ENCODE results near the gene AGL. TPM values are rescaled to one million over a fixed set of nuclear protein-coding genes. Genes with fewer than 3 reads are reported as not detected.
"Not testable (repeated sequence)": the region's sequence is repeated elsewhere in the genome, so short reads cannot be mapped to it uniquely, and the experiment has no call there.

The AGL gene
- total RNA-seq, 1 experiment from 2014 or later: 8.4 TPM

DNA sequence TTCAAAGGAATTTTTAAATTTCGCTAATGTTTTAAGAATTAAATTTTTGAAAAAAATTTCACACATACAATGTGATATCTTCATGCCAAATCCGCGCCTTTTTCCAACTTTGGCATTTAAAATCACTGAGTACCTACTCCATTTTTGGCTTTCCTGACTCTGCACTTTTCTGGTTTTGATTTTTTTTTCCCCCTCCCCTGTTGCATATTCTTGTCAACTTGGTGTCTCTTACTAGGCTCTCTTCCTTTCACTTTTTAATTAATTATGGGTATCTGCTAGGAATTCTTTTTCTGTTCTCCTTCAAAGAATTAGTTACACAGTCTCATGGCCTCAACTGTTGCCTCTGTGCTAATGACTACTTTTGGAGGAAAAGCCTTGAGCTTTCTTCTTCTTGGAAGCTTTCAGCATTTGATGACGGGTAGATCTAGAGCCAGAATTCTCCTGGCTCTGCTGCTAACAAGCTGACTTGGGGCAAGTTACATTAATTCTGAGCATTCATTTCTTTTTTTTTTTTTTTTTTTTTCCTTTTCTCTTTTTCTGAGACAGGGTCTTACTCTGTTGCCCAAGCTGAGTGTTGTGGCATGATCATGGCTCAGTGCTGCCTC is 1.8 kb downstream of the AGL start:
- no peak for DNase-seq (ENCODE audit: low read depth)

GRCh38 chr1:99852648-99853047 is 2.5 kb downstream of the AGL start:
- DNase-seq (ENCODE audit: low read depth): no peak

DNA sequence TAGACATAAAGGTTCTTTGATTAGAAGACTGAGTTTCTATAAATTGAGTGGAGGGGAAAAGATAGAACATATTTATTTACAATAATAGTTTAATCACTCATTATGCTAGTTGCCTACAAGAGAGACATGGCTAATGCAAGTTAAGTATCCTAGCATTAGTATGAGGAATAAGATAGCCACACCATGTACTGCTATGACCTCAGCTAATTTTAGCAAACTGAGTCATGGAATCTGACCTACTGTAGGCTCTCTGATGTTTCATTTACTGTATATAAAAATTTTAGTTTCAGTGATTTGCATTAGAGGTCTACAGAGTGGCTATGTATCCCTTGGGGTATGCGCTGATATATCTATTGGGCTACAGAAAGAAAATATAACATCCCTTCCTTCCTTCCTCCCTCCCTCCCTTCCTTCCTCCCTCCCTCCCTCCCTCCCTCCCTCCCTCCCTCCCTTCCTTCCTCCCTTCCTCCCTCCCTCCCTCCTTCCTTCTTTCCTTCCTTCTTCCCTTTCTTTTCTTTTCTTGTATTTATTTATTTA is 5.8 kb downstream of the AGL start:
- DNase-seq (ENCODE audit: low read depth): peak; percentile 21

DNA sequence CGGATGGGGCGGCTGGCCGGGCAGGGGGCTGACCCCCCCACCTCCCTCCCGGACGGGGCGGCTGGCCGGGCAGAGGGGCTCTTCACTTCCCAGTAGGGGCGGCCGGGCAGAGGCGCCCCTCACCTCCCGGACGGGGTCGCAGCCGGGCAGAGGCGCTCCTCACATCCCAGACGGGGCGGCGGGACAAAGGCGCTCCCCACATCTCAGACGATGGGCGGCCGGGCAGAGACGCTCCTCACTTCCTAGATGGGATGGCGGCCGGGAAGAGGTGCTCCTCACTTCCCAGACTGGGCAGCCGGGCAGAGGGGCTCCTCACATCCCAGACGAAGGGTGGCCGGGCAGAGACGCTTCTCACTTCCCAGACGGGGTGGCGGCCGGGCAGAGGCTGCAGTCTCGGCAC is 6.9 kb downstream of the AGL start:
- not testable (repeated sequence) for DNase-seq (ENCODE audit: low read depth)

DNA sequence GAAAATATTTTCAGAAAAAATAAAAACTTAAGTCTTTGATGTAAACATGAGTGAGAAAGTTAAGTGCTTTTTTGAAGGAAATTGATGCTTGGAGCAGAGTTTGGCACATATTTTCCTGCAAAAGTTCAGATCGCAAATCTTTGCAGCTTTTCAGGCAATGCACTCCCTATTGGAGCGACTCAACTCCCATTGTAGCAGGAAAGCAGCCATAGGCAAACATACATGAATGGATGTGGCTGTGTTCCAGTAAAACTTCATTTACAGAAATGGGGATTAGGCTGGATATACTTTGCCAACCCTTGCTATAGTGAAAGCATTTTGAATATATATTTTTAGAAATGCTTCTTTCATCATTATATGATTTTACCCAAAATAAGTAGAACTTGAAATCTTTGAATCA is 8.1 kb downstream of the AGL start:
- no peak for DNase-seq (ENCODE audit: low read depth)

DNA sequence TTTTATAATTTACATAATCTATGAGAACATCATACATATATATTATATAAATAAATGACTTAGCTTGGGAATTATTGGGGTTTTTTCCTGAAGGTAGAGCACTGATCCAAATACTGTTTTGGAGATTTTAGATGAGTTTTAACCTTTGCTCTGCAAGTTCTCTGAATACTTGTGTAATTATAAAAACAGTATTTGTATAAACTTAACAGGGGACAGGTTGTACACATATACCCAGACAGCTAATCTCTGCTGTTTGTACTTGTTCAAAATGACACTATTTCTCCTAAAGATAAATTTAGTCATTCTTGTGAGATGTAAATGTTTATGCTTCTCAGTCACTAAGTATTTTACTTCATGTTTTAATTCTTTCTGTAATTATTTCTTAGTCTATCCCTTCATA is 8.7 kb downstream of the AGL start:
- no peak for DNase-seq (ENCODE audit: low read depth)

- no peak for DNase-seq (ENCODE audit: low read depth)
Observed at GRCh38 chr1:99860703-99861102, 10.5 kb downstream of the AGL start.

- no peak for DNase-seq (ENCODE audit: low read depth)
Observed at GRCh38 chr1:99867682-99868081, 17.5 kb downstream of the AGL start.

DNA sequence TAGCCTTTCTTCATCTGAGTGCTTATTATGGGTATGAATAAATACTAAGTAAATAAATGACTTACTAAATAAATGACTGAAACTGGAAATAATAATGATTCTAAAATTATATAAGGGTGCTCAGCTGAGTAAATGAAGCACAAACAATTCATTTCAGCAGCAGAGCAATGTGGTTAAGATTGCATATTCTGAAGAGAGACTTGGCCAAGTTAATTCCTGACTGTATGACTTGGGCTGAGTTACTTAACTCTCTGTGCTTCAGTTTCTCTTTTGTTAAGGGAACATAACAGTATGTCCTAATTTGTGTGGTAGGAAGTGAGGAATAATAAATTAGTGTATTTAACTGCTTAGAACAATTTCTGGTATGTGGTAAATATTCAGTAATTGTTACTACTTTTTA is 19.1 kb downstream of the AGL start:
- no peak for DNase-seq (ENCODE audit: low read depth)

DNA sequence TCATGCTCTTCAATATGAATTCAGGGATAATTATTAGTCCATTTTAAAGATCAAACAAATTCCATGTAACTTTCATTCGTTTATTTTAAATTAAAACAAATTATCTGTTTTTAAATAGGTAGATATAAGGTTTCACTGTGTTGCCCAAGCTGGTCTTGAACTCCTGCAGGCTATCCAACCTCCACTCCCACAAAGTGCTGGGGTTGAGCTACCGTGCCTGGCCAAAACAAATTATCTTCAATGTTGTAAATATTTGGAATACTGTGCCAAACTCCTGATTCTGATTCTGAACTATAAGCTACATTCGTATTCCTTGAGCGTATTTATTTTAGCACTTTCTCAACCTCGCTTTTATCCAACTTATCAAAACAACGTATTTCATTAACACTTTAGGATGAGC is 19.6 kb downstream of the AGL start:
- no peak for DNase-seq (ENCODE audit: low read depth)

DNA sequence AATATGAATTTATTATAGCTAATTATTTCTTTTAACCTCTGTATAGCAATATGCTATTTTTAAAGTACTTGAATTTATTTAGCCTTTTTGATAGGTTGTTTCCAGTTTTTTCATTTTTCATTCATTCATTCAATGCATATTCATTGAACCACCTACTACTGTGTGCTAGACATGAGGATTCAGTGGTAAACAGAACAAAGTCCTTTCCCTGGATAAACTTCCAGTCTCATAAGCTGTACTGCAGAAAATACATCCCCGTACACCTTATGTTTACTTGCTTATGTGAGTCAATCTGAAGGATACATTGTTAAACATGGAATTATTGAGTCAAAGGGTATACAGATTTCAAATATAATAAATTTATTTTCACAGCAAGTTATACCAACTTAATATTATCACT is 21.9 kb downstream of the AGL start:
- no peak for DNase-seq (ENCODE audit: low read depth)

- DNase-seq (ENCODE audit: low read depth): no peak
Observed at GRCh38 chr1:99877568-99877967, 27.4 kb downstream of the AGL start.

GRCh38 chr1:99886179-99886578 is 36.0 kb downstream of the AGL start:
- DNase-seq (ENCODE audit: low read depth): no peak

- DNase-seq (ENCODE audit: low read depth): peak; percentile 33
Observed at GRCh38 chr1:99886841-99887240, 36.7 kb downstream of the AGL start.

DNA sequence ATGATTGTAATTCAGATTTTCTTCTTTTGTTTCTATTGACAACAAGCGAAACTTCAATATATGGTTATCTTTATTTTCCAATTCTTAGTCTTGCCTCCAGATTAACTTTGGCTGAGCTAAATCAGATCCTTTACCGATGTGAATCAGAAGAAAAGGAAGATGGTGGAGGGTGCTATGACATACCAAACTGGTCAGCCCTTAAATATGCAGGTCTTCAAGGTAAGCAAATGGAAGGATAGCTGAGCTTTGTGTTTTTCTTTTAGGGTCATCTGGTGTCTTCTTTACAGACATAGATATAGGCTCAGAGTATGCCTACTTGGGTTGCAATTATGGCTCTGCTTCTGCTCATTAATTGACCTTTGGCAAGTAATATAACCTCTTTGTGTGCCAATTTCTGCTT is 37.7 kb downstream of the AGL start:
- peak; percentile 7 for DNase-seq (ENCODE audit: low read depth)

GRCh38 chr1:99891997-99892396 is 41.8 kb downstream of the AGL start:
- no peak for DNase-seq (ENCODE audit: low read depth)

- DNase-seq (ENCODE audit: low read depth): not testable (repeated sequence)
Observed at GRCh38 chr1:99903278-99903677, 53.1 kb downstream of the AGL start.

- DNase-seq (ENCODE audit: low read depth): no peak
Observed at GRCh38 chr1:99906535-99906934, 56.4 kb downstream of the AGL start.

DNA sequence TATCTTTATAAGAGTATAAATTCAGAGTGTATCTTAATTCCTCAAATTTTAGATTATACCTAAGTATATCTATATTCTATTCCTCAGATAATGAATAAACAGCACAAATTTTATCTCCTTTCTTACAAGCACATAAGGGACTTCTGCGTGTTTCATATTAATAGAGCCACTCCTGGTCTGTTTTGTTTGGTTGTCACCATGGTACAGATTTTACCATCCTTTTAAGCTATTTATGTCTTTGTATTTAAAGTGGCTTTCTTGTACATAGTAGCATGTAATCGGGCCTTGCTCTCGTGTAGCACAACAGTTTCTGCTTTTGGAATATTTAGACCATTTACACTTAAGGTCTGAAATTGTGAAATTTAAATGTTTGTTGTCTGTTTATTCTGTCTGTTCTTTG is 67.1 kb downstream of the AGL start:
- no peak for DNase-seq (ENCODE audit: low read depth)

GRCh38 chr1:99919220-99919619 is 69.1 kb downstream of the AGL start:
- no peak for DNase-seq (ENCODE audit: low read depth)

DNA sequence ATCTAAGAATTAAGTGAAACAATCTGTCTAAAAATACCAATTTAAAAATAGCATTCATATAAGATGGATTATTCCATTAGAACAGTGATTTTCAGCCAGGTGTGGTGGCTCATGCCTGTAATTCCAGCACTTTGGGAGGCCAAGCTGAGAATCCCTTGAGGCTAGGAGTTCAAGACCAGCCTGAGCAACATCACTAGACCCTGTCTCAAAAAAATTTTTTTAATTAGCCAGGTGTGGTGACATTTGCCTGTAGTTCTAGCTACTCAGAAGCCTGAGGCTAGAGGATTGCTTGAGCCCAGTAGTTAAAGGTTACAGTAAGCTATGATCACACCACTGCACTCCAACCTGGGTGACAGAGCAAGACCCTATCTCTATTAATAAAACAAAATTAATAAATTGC is 84.6 kb downstream of the AGL start:
- DNase-seq (ENCODE audit: low read depth): no peak

GRCh38 chr1:99935534-99935933 is 85.4 kb downstream of the AGL start:
- DNase-seq (ENCODE audit: low read depth): peak; percentile 4

DNA sequence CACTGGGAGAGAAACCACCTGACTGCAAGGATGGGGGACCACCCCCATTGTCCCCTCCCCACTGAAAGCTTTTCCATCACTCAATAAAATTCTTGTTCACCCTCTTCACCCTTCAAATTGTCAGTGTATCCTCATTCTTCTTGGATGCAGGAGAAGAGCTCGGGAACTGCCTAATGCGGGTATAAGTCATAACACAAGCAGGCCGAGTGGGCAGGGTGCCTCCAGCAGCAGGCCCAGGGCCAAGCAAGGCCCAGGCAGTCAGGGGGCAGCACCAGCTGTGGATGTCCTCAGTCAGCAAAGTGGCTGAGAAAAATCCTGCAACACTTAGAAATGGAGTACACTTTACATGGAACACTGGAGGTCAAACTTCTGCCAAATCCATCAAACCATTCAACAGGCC is 85.9 kb downstream of the AGL start:
- DNase-seq (ENCODE audit: low read depth): no peak

DNA sequence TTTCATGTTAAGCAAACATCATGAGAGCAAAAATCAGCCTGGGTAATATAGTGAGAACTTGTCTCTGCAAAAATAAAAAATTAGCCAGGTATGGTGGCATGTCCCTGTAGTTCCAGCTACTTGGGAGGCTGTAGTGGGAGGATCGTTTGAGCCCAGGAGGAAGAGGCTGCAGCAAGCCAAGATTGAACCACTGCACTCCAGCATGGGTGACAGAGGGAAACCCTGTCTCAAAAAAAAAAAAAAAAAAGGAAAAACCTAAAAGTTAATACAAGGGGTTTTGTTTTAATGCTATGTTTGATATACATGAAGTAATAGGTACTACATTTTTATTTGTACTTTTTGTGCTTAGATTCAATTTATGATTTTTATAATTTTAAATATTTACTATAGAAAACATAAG is 92.6 kb downstream of the AGL start:
- DNase-seq (ENCODE audit: low read depth): no peak
